Measurements from ENCODE around the gene DRD4. TPM values are rescaled to one million over a fixed set of nuclear protein-coding genes. Genes with fewer than 3 reads are reported as not detected.
"Not testable (repeated sequence)": the region's sequence is repeated elsewhere in the genome, so short reads cannot be mapped to it uniquely, and the experiment has no call there.

DRD4 gene
- polyA plus RNA-seq, 4 donors, result 0.35 to 5.0 (median 1.6) TPM

- DNase-seq (ENCODE audit: low read depth in 4 of 4, low spot score in 3 of 4), result no peak
Measured at GRCh38 chr11:641806-642370, 4.8 kb downstream of the DRD4 start.

GRCh38 chr11:643366-643765 lies 6.3 kb downstream of the DRD4 start:
- no peak for DNase-seq (ENCODE audit: low read depth in 4 of 4, low spot score in 3 of 4)

- DNase-seq (ENCODE audit: low read depth in 4 of 4, low spot score in 3 of 4), result no peak
Measured at GRCh38 chr11:643849-644738, 7.0 kb downstream of the DRD4 start.

GRCh38 chr11:645536-645935 lies 8.5 kb downstream of the DRD4 start:
- DNase-seq (ENCODE audit: low read depth in 4 of 4, low spot score in 3 of 4), result no peak

- DNase-seq (ENCODE audit: low read depth in 4 of 4, low spot score in 3 of 4), result no peak
Measured at GRCh38 chr11:646214-646613, 9.1 kb downstream of the DRD4 start.

- DNase-seq (ENCODE audit: low read depth in 4 of 4, low spot score in 3 of 4), result not testable (repeated sequence)
Measured at GRCh38 chr11:647672-648158, 10.6 kb downstream of the DRD4 start.

GRCh38 chr11:650482-650881 lies 13.4 kb downstream of the DRD4 start:
- DNase-seq (ENCODE audit: low read depth in 4 of 4, low spot score in 3 of 4), result no peak

- DNase-seq (ENCODE audit: low read depth in 4 of 4, low spot score in 3 of 4), result not testable (repeated sequence)
Measured at GRCh38 chr11:653136-653535, 16.1 kb downstream of the DRD4 start.

GRCh38 chr11:653837-654236 lies 16.8 kb downstream of the DRD4 start:
- no peak for DNase-seq (ENCODE audit: low read depth in 4 of 4, low spot score in 3 of 4)

GRCh38 chr11:654444-654843 lies 17.4 kb downstream of the DRD4 start:
- DNase-seq (ENCODE audit: low read depth in 4 of 4, low spot score in 3 of 4), result not testable (repeated sequence)

GRCh38 chr11:655036-655726 lies 18.1 kb downstream of the DRD4 start:
- no peak for DNase-seq (ENCODE audit: low read depth in 4 of 4, low spot score in 3 of 4)

GRCh38 chr11:656426-656825 lies 19.4 kb downstream of the DRD4 start:
- no peak for DNase-seq (ENCODE audit: low read depth in 4 of 4, low spot score in 3 of 4)

- no peak for DNase-seq (ENCODE audit: low read depth in 4 of 4, low spot score in 3 of 4)
Measured at GRCh38 chr11:656866-657265, 19.8 kb downstream of the DRD4 start.

- DNase-seq (ENCODE audit: low read depth in 4 of 4, low spot score in 3 of 4), result no peak
Measured at GRCh38 chr11:657691-658126, 20.6 kb downstream of the DRD4 start.

GRCh38 chr11:659532-660085 lies 22.5 kb downstream of the DRD4 start:
- no peak for DNase-seq (ENCODE audit: low read depth in 4 of 4, low spot score in 3 of 4)

GRCh38 chr11:660281-660680 lies 23.2 kb downstream of the DRD4 start:
- no peak for DNase-seq (ENCODE audit: low read depth in 4 of 4, low spot score in 3 of 4)

- no peak for DNase-seq (ENCODE audit: low read depth in 4 of 4, low spot score in 3 of 4)
Measured at GRCh38 chr11:660681-661444, 23.8 kb downstream of the DRD4 start.

- DNase-seq (ENCODE audit: low read depth in 4 of 4, low spot score in 3 of 4), result no peak
Measured at GRCh38 chr11:662689-663274, 25.7 kb downstream of the DRD4 start.

- DNase-seq (ENCODE audit: low read depth in 4 of 4, low spot score in 3 of 4), result peak in 2 of 4 donors; percentile 14 to 26
Measured at GRCh38 chr11:665062-665703, 28.1 kb downstream of the DRD4 start.
